CD4-positive, alpha-beta T cell (primary cell): ENCODE results near the gene SLC22A7. TPM values are rescaled to one million over a fixed set of nuclear protein-coding genes. Genes with fewer than 3 reads are reported as not detected.

Experiments
- ATAC-seq: fragments of 200-7000 bp; cut with Tn5 transposase; one replicate; pipeline ENCODE4 v1.10.0; 2022; ENCODE audit warnings: mild to moderate bottlenecking; ENCODE audit not compliant: poor library complexity
- CTCF ChIA-PET: fragments of 350-600 bp; sonication (Branson Sonifier 250); formaldehyde crosslinking; loops from one replicate; lab custom pipeline; 2021; ENCODE audit warnings: antibody characterized with exemption, inconsistent platforms; lab: Charles Lee
- POLR2A ChIA-PET: fragments of 350-600 bp; sonication (Branson Sonifier 250); formaldehyde crosslinking; loops from one replicate; lab custom pipeline; 2021; ENCODE audit warnings: antibody characterized with exemption, inconsistent platforms; lab: Charles Lee
- DNase-seq, 14 experiments: peaks; one replicate each; pipeline ENCODE4 v3.0.0-alpha.2; 2013 to 2020; ENCODE audit warnings: mixed read lengths in 2 of 14
- H3K27ac ChIP-seq, 2 donors: one replicate each; pipeline versions ENCODE4 v1.5.1 to v1.7.0; 2013; ENCODE audit warnings: low read length in 2 of 2, low read depth in 1 of 2, mild to moderate bottlenecking in 1 of 2
- H3K27me3 ChIP-seq, 2 experiments: 1 replicate in 1 of 2; 2 replicates in 1 of 2; pipeline versions ENCODE4 v1.6.1 to v1.7.0; 2013; ENCODE audit warnings: low read length in 2 of 2, control low read depth in 1 of 2, mild to moderate bottlenecking in 1 of 2, moderate library complexity in 1 of 2; ENCODE audit not compliant: insufficient read depth in 2 of 2, control insufficient read depth in 1 of 2
- H3K36me3 ChIP-seq: one replicate; pipeline ENCODE4 v1.6.1; 2013; ENCODE audit warnings: low read length, control low read depth; ENCODE audit not compliant: insufficient read depth
- H3K4me1 ChIP-seq: one replicate; pipeline ENCODE4 v1.6.1; 2013; ENCODE audit warnings: low read length, control low read depth; ENCODE audit not compliant: insufficient read depth
- H3K4me3 ChIP-seq: one replicate; pipeline ENCODE4 v1.5.1; 2013; ENCODE audit warnings: mild to moderate bottlenecking, low read length, moderate library complexity
- H3K9me3 ChIP-seq, 2 experiments: 1 replicate in 1 of 2; 2 replicates in 1 of 2; pipeline versions ENCODE4 v1.6.1 to v1.7.0; 2013; ENCODE audit warnings: low read length in 2 of 2, mild to moderate bottlenecking in 2 of 2, control low read depth in 1 of 2, moderate library complexity in 1 of 2; ENCODE audit not compliant: control insufficient read depth in 1 of 2, insufficient read depth in 1 of 2
- H3K27ac Mint-ChIP-seq: one replicate; pipeline ENCODE4 v1.8.0; 2020; ENCODE audit warnings: mixed read lengths
- H3K27me3 Mint-ChIP-seq: one replicate; pipeline ENCODE4 v1.8.0; 2021; ENCODE audit warnings: mixed read lengths
- H3K36me3 Mint-ChIP-seq: one replicate; pipeline ENCODE4 v1.8.0; 2021; ENCODE audit warnings: low read depth, mixed read lengths
- H3K4me1 Mint-ChIP-seq: one replicate; pipeline ENCODE4 v1.8.0; 2021; ENCODE audit warnings: low read depth, mixed read lengths
- H3K4me3 Mint-ChIP-seq: one replicate; pipeline ENCODE4 v1.8.0; 2020; ENCODE audit warnings: mild to moderate bottlenecking, mixed read lengths
- H3K9me3 Mint-ChIP-seq: one replicate; pipeline ENCODE4 v1.8.0; 2020; ENCODE audit warnings: mixed read lengths
- CTCF ChIP-seq: fragments of 200-600 bp; IDR thresholded peaks from one replicate; pipeline ENCODE4 v1.8.0; 2022; ENCODE audit warnings: antibody characterized with exemption, mild to moderate bottlenecking
- intact Hi-C, 2 experiments: fragments of 100-400 bp; cut with DNase I in 1 of 2; cut with micrococcal nuclease in 1 of 2; formaldehyde crosslinking; loops; one replicate each; pipeline versions ENCODE4 v1.15.1 to v1.9.0; 2023 to 2025; cut with DNase I, micrococcal nuclease
- total RNA-seq, 174 experiments: library from RNA in 2 of 174; stranded (reverse) in 2 of 174; gene quantifications; one replicate each; pipeline ENCODE4 v1.2.3 and lab custom pipeline; 2021 to 2026

Gene SLC22A7
- total RNA-seq, 2 experiments from 2014 or later: not detected

GRCh38 chr6:43304361-43304760 is 6.3 kb downstream of the SLC22A7 start:
- H3K4me1 Mint-ChIP-seq: peaks cover 7% of the 10 kb centered on the region
- no peak overlapping the region for H3K4me3 ChIP-seq
- no peak overlapping the region for H3K4me3 Mint-ChIP-seq
- ATAC-seq (no peak), DNase-seq (no peak)
- intact Hi-C loops: no loop called here
- peaks cover 16% of the 10 kb centered on the region for H3K4me1 ChIP-seq
- no peak overlapping the region for H3K27ac ChIP-seq
- ChIA-PET CTCF (no interaction called here), POLR2A (no interaction called here)
- H3K27me3 Mint-ChIP-seq: peaks cover 6% of the 10 kb centered on the region
- H3K9me3 ChIP-seq: no peaks in the 10 kb centered on the region
- H3K36me3 ChIP-seq: no peaks in the 10 kb centered on the region
- no peak for TF ChIP-seq CTCF
- H3K36me3 Mint-ChIP-seq: no peaks in the 10 kb centered on the region
- H3K27me3 ChIP-seq: no peaks in the 10 kb centered on the region
- H3K27ac Mint-ChIP-seq: no peak overlapping the region
- no peaks in the 10 kb centered on the region for H3K9me3 Mint-ChIP-seq

- Mint-ChIP-seq H3K4me3 (no peak overlapping the region), H3K36me3 (no peaks in the 10 kb centered on the region), H3K4me1 (peaks cover 7% of the 10 kb centered on the region), H3K27me3 (peaks cover 4% of the 10 kb centered on the region), H3K27ac (no peak overlapping the region), H3K9me3 (no peaks in the 10 kb centered on the region)
- ChIA-PET CTCF (no interaction called here), POLR2A (no interaction called here)
- Histone ChIP-seq H3K36me3 (no peaks in the 10 kb centered on the region), H3K4me3 (no peak overlapping the region), H3K9me3 (no peaks in the 10 kb centered on the region), H3K27ac (no peak overlapping the region), H3K4me1 (peaks cover 19% of the 10 kb centered on the region), H3K27me3 (no peaks in the 10 kb centered on the region)
- TF ChIP-seq CTCF: no peak
- ATAC-seq (no peak), DNase-seq (no peak)
- intact Hi-C loops: no loop called here
Measured at GRCh38 chr6:43304882-43305281, 6.8 kb downstream of the SLC22A7 start.

GRCh38 chr6:43306086-43306485 is 8.0 kb downstream of the SLC22A7 start:
- Histone ChIP-seq H3K36me3 (no peaks in the 10 kb centered on the region), H3K27ac (no peak overlapping the region), H3K27me3 (no peaks in the 10 kb centered on the region), H3K4me3 (no peak overlapping the region), H3K9me3 (no peaks in the 10 kb centered on the region), H3K4me1 (peaks cover 19% of the 10 kb centered on the region)
- no peaks in the 10 kb centered on the region for H3K9me3 Mint-ChIP-seq
- ATAC-seq: no peak
- H3K4me1 Mint-ChIP-seq: peaks cover 7% of the 10 kb centered on the region
- DNase-seq: no peak
- H3K27me3 Mint-ChIP-seq: no peaks in the 10 kb centered on the region
- intact Hi-C loops: no loop called here
- CTCF ChIA-PET: no interaction called here
- H3K27ac Mint-ChIP-seq: no peak overlapping the region
- POLR2A ChIA-PET: no interaction called here
- no peak for TF ChIP-seq CTCF
- H3K36me3 Mint-ChIP-seq: no peaks in the 10 kb centered on the region
- H3K4me3 Mint-ChIP-seq: no peak overlapping the region
